ENCODE data around the gene WIPI1.

Gene WIPI1

DNA sequence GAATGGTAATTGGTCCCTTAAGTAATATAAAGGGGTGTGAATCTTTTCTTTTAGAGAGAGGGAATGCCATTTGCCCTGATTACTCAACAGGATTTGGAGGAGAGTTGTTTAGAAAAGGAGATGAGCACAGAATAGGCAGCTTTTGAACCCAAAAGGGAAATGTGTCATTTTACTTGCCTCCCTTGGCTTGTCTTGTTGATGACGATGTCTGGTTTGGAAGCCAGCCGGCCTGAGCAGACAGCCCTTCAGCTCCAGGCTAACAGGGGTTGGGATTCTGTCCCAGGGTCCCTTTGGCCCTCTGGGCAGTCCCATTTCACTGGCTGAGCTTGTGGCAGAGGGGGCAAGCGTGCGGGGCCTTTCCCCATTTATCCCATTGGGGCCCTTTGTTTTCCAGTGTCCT is 32.6 kb upstream of the WIPI1 start:
- no peaks in the 10 kb centered on the region for H3K36me3 ChIP-seq (ENCODE audit: control insufficient read depth, low read length)
- H3K79me2 ChIP-seq (ENCODE audit: control insufficient read depth, low read length) = no peaks in the 10 kb centered on the region
- no peaks in the 10 kb centered on the region for H4K20me1 ChIP-seq (ENCODE audit: control insufficient read depth, insufficient read depth, low read depth, low read length)
- H3K4me3 ChIP-seq (ENCODE audit: low read length) = no peak overlapping the region
- H3K9me3 ChIP-seq (ENCODE audit: control insufficient read depth, insufficient read depth, low read length) = no peaks in the 10 kb centered on the region
- H3K27ac ChIP-seq (ENCODE audit: low read depth, low read length) = no peak overlapping the region
- H3K4me2 ChIP-seq (ENCODE audit: low read length) = no peak overlapping the region
- TF ChIP-seq EZH2phosphoT487 (IDR thresholded peaks at IDR 0.05; ENCODE audit: borderline replicate concordance, low read length) = no peak
- TF ChIP-seq, protein P1, sequence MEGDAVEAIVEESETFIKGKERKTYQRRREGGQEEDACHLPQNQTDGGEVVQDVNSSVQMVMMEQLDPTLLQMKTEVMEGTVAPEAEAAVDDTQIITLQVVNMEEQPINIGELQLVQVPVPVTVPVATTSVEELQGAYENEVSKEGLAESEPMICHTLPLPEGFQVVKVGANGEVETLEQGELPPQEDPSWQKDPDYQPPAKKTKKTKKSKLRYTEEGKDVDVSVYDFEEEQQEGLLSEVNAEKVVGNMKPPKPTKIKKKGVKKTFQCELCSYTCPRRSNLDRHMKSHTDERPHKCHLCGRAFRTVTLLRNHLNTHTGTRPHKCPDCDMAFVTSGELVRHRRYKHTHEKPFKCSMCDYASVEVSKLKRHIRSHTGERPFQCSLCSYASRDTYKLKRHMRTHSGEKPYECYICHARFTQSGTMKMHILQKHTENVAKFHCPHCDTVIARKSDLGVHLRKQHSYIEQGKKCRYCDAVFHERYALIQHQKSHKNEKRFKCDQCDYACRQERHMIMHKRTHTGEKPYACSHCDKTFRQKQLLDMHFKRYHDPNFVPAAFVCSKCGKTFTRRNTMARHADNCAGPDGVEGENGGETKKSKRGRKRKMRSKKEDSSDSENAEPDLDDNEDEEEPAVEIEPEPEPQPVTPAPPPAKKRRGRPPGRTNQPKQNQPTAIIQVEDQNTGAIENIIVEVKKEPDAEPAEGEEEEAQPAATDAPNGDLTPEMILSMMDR (IDR thresholded peaks at IDR 0.05; ENCODE audit: low read depth, low read length, poor library complexity, severe bottlenecking) = no peak
- H3K27me3 ChIP-seq (ENCODE audit: control insufficient read depth, low read length) = peaks cover 8% of the 10 kb centered on the region
- H3F3A ChIP-seq (ENCODE audit: control insufficient read depth, insufficient read depth) = peaks cover 4% of the 10 kb centered on the region; the same call in 1 of the 2 replicates
- H3K4me1 ChIP-seq (ENCODE audit: control insufficient read depth, low read length) = peaks cover 43% of the 10 kb centered on the region
- H3K9me2 ChIP-seq (replicated peaks; ENCODE audit: control insufficient read depth, low read length) = no peaks in the 10 kb centered on the region

- Histone ChIP-seq H3K4me2 (ENCODE audit: low read length) (no peak overlapping the region), H3K79me2 (ENCODE audit: control insufficient read depth, low read length) (no peaks in the 10 kb centered on the region), H3K9me3 (ENCODE audit: control insufficient read depth, insufficient read depth, low read length) (peaks cover 6% of the 10 kb centered on the region; the same call in 1 of the 2 replicates), H4K20me1 (ENCODE audit: control insufficient read depth, insufficient read depth, low read depth, low read length) (no peaks in the 10 kb centered on the region), H3F3A (ENCODE audit: control insufficient read depth, insufficient read depth) (no peaks in the 10 kb centered on the region), H3K36me3 (ENCODE audit: control insufficient read depth, low read length) (no peaks in the 10 kb centered on the region), H3K9me2 (replicated peaks; ENCODE audit: control insufficient read depth, low read length) (no peaks in the 10 kb centered on the region), H3K27me3 (ENCODE audit: control insufficient read depth, low read length) (peaks cover 14% of the 10 kb centered on the region), H3K4me1 (ENCODE audit: control insufficient read depth, low read length) (peaks cover 14% of the 10 kb centered on the region), H3K27ac (ENCODE audit: low read depth, low read length) (no peak overlapping the region), H3K4me3 (ENCODE audit: low read length) (no peak overlapping the region)
- TF ChIP-seq EZH2phosphoT487 (IDR thresholded peaks at IDR 0.05; ENCODE audit: borderline replicate concordance, low read length) = no peak
- TF ChIP-seq, protein P1 (IDR thresholded peaks at IDR 0.05; ENCODE audit: low read depth, low read length, poor library complexity, severe bottlenecking) = no peak
These were observed 27.2 kb upstream of the WIPI1 start for GRCh38 chr17:68484458-68484857.

DNA sequence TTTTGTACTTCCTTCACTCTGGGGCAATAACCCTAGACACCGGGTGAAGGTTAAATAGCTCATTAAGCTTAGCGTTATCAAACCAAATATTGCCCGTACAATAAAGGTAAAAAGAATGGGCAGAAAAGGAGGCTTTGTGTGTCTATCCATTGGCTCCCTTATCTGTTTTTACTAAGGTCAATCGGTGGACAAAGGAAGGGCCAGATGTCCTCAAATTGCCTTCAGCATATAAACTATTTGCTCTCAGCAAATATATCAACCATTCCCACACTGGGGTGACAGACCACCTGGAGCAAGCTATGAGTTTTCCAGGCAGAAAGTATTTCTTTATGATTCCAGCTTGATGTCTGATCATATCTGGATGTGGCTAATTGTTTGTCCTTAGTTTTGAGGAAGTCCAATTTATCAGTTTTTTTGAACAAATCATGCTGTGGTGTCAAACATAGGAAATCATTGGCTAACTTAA is 25.3 kb upstream of the WIPI1 start:
- H3K79me2 ChIP-seq (ENCODE audit: control insufficient read depth, low read length) = no peaks in the 10 kb centered on the region
- H3K27me3 ChIP-seq (ENCODE audit: control insufficient read depth, low read length) = peaks cover 14% of the 10 kb centered on the region
- no peak overlapping the region for H3K4me2 ChIP-seq (ENCODE audit: low read length)

More for the DNA sequence above, 25.3 kb upstream of the WIPI1 start:
- Histone ChIP-seq H3F3A (ENCODE audit: control insufficient read depth, insufficient read depth) (no peaks in the 10 kb centered on the region), H3K36me3 (ENCODE audit: control insufficient read depth, low read length) (no peaks in the 10 kb centered on the region), H3K27ac (ENCODE audit: low read depth, low read length) (no peak overlapping the region), H4K20me1 (ENCODE audit: control insufficient read depth, insufficient read depth, low read depth, low read length) (no peaks in the 10 kb centered on the region), H3K4me1 (ENCODE audit: control insufficient read depth, low read length) (peaks cover 2% of the 10 kb centered on the region), H3K9me2 (replicated peaks; ENCODE audit: control insufficient read depth, low read length) (no peaks in the 10 kb centered on the region), H3K4me3 (ENCODE audit: low read length) (no peak overlapping the region), H3K9me3 (ENCODE audit: control insufficient read depth, insufficient read depth, low read length) (peaks cover 9% of the 10 kb centered on the region; the same call in 1 of the 2 replicates)
- TF ChIP-seq EZH2phosphoT487 (IDR thresholded peaks at IDR 0.05; ENCODE audit: borderline replicate concordance, low read length) = no peak
- TF ChIP-seq, protein P1 (IDR thresholded peaks at IDR 0.05; ENCODE audit: low read depth, low read length, poor library complexity, severe bottlenecking) = no peak

All from DOHH2 (cell line).